Inferior parietal cortex (tissue), 1 donor: ENCODE results near the gene MYOD1.

Source experiments
- DNase-seq: peaks from one replicate; pipeline ENCODE4 v3.0.0-alpha.2; 2016; ENCODE audit errors: extremely low spot score

MYOD1 gene

DNA sequence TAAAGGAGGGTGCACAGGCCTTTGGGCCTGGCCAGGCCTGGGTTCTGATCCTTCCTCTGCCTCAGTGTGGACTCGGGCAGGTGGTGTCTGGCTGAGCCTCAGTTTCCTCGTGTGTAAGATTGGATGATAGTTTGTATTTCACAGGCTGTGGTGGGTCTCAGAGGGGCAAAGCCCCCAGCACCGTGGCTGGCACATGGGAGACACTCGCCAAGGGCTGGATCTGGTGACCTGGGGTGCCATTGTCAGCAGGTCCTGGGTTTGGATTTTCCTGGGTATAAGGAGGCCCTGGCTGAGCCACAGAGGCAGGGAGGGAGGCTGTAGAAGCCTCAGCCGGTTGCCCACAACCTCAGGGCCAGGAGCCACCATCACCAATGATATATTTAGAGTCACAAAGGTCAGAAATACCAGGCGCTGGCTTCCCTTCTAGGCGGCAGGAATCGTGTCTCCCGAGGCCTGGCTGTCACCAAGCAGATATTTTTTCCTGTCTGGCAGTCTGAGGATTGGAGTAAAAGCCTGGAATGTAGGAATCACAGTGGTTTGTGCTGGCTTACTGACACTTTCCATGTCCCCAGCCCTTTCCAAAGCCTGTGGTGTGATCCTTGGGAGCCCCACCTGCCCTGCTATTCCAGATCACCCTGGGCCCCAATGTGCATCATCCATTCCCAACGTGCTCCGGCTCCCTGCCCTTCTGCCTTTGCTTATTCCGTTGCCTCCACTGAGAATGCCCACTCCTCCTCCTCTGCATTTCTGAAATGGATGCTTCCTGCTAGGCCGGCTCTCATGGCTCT lies 30.8 kb downstream of the MYOD1 start:
- DNase-seq, result no peak

DNA sequence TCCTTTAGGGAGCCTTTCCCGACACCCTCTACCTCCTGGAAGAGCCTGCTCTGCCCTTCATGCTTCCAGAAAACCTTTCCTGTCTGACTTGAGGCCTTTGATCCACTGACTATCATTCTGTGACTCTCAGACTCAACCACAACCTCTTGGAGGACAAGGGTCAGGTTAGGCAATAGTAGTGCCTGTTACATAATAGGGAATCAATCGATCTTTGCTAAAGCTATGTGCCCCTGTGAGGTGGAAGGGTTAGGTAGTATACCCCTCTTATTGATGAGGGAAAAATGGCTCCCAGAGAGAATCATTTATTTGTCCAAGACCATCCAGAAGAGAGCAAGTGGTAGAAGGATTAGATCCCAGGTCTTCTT lies 31.4 kb downstream of the MYOD1 start:
- DNase-seq, result no peak

GRCh38 chr11:17751558-17751957 lies 32.2 kb downstream of the MYOD1 start:
- no peak for DNase-seq

DNA sequence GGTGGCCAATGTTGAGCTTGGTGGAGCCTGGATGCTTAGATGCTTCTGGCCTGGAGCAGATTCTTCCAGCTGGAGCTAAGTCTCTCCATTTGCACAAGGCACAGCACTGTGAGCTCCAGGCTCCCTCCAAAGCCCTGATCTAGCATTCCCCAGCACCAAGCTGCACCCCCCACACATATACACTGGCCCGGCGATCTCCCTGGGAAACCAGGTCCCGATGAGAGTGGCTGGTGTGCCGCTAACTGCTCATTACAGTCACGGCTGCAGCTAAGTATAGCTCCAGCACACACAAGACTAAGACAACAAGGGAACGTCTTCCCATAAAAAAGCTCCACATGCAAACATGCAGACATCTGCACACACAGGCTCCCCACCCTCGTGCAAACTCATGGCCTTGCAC lies 32.8 kb downstream of the MYOD1 start:
- no peak for DNase-seq

DNA sequence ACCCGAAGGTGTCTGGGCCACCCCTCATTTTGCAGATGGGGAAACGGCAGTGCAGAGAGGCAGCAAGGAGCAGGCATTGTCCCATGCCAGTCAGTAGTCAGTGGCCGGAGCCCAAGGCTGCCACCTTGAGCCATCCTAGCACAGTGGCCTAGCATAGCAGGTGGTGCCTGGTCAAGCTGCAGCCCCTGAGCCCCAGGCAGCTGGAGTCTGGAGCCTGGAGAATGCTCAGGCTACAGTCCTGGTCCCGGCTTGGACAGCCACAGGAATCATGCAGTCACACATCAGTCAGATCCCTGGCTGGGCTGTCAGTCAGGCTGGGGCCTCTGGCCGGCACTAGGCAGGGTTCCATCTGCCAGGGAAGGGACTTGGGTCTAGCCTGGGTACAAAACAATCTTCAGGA lies 33.8 kb downstream of the MYOD1 start:
- no peak for DNase-seq

- DNase-seq, result no peak
These were observed 34.3 kb downstream of the MYOD1 start for GRCh38 chr11:17753641-17754040.

DNA sequence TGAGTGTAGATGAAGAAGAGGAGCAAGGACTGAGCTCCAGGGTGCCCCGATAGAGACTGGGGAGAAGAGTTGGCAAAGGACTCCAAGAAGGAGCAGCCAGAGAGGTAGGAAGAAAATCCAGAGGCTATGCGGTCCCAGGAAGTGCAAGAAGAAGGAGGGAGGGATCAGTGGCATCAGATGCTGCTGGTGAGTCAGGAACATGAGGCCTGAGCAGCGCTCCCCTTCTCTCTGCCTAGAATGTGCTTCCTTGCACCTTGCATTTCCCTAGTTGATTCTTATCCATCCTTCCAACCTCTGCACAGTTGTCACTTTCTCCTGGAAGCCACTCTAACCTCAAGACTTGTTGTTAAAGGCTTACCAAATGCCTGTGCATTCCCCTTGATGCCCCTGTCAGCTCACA lies 36.5 kb downstream of the MYOD1 start:
- DNase-seq, result no peak

DNA sequence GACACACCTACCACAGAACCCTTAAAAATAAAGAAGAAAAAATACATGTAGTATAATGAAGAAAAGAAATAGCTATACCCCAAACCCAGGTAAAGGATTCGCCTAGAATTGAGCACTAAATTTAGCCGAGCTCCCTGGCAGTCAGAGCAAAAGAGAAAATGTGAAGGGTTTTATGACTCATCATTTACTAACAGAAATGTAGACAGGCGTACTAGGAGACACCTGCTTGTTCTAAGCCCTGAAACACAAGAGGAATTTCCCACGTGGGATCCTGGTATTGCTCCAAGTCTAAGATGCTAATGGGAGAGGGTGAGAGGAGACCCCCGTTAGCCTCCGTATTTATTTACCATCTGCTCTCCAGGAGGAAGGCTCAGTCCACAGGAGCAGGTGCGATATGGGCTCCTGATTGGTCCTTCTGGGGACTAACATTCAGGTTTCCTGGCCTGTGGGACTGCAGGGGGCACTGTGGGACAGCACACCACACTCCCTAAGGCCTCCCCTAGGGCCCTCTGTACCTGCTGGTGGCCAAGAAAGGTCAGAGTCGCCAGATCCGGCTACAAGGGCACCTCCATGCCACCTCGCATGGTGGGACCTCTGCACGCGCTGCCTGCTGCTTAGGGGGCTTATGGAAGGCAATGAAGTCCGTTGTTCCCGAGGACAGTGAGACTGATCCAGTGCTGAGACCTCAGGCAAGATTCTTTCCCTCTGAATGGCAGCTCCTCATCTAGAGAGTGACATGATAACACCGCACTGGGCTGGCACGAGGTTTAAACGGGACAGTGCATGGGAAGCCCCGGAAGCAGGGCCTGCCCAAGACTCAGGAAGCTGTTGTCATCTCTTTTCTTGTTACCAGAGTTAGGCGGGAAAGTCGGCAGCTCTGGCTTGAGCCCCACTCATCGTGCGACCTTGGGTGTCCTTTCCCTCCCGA lies 41.0 kb downstream of the MYOD1 start:
- DNase-seq, result no peak

DNA sequence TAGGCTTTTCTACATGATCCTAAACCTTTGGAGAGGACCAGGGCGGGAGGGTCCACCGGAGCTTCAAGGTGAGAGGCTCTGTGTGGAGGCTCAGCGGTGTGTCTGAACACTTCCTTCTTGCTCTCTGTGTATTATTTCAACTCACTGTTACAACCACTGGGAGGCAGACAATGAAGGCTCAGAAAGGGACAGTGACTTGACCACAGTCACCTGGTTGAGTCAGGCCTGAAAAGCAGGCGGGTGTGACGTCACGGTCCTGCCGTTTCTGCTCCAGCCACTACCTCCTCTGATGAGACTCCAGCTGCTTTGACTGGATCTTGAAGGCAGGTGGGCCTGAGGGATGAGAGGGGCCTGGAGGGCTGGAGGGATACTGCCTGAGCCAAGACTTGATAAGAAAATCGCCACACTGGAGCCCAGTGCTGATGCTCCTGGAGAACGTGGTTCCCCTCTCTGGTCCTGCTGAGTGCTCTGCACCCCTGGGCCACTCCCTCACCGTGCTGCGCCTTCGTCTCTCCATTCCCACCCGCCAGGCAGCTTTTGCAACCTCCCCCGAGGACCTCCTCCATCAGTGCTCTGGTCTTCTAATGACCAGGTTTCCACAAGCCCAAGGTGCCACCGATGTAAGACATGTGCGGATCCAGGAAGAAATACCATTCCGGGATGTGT lies 43.1 kb downstream of the MYOD1 start:
- no peak for DNase-seq

- DNase-seq, result no peak
These were observed 43.9 kb downstream of the MYOD1 start for GRCh38 chr11:17763244-17763643.

DNA sequence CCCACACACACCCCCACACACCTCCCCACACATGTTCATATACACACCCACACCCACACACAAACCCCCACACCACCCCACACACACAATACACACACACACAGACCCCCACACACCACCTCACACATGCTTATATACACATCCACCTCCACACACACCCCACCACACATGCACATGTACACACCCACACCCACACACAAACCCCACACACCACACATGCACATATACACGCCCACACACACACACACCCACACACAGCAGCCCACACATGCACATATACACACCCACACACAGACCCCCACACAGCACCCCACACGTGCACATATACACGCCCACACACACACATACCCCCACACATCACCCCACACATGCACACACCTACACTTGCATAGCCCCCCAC lies 44.3 kb downstream of the MYOD1 start:
- DNase-seq, result no peak

DNA sequence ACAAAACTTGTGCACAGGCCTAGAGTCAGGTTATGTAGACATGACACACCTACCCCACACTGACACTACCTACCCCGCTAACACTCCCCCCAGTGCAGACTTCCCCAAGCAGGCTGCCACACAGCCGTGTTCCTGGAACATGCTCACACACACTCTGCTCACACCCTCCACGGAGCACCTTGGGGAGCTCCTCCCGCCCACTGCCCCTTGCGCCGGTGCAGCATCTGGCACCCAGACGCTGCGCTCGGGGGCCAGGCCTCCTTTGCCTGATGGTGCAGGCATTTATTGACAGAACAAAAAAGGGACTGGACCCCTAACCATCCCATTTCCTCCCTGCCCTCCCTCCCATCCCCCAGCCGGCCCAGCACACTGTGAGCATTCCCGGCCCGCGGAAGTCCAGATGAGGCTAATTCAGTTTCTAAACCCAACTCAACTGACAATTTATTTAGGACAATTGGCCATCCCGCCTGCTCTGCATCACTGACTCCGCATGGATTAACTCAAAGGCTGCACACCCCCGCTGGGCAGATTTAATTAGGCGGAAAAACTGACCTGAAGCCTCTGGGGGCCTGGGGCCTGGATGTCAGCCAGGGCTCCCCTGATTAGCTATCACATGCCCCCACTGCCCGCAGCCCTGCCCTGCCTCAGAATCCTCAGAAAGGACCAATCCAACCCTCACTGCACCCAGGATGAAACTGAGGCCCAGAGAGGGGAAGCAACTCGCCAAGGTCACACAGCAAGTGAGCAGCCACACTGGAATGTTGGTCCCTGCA lies 45.3 kb downstream of the MYOD1 start:
- no peak for DNase-seq

DNA sequence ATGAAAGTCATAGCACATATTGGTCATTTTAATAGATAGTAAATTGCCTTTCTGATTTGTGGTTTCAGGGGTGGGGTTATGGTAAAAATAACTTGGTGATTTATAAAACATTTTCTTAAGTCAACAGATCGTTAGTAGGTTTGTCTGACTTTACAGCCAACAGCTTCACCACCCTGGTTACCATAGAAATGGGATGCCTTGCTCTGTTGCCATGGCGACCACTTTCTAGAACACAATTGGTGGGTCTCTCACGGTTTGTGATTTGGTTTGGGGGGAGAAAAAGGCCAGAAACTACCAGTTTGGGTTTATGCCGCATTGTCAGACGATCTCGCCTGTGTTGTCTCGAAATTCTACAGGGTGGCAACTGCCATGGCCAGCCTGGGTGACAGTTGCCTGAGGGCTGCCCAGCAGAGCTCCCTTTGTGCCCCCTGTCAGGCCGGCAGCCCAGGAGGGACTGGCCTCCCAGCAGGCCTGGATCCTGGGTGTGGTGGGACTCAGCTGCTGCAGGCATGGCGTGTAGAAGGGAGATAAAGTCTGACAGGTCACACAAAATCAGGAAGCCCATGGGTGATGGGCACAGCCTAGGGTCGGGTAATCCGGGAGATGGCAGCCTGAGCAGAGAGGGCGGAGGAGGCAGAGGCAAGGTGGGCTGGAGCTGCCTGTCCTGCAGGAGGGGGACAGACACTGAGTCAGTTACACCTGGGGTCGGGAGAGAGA lies 46.1 kb downstream of the MYOD1 start:
- DNase-seq, result peak; percentile 50

GRCh38 chr11:17766073-17766359 lies 46.6 kb downstream of the MYOD1 start:
- no peak for DNase-seq

DNA sequence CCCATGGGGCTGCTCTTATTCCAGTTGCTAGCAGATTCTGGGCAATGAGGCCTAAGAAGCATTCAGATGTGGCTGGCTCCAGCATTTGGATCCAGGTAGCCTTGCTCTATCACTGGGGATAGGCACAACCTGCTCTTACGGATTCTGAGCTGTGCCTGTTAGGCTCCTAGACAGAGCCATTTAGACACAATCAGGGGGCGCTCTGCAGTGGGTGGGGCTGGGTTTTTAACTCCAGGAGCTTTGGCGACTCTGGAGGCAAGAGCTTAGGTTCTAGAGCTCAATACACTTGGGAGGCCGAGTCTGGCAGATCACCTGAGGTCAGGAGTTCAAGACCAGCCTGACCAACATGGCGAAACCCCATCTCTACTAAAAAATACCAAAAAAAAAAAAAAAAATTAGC lies 47.2 kb downstream of the MYOD1 start:
- DNase-seq, result no peak

- DNase-seq, result no peak
These were observed 48.0 kb downstream of the MYOD1 start for GRCh38 chr11:17767301-17767885.

GRCh38 chr11:17767914-17768313 lies 48.5 kb downstream of the MYOD1 start:
- DNase-seq, result no peak

DNA sequence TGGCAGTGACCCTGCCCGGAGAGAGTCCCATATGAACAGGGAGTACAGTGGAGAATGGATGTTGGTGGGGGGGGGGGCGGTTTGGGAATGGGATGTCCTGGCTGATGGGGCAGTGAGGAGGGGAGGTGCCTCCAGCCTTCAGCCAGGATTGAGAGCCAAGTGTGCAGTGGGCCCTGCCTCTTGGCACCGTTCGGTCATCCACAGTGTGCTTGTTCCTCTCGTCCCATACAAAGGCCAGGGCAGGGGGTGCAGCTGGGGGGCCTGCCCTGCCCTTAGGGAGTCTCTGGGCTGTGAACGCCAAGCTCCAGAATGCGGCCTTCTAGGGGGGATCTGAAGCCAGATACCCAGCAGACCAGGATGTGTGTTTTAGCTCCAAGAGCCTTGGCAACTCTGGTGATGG lies 49.2 kb downstream of the MYOD1 start:
- no peak for DNase-seq

- no peak for DNase-seq
These were observed 49.8 kb downstream of the MYOD1 start for GRCh38 chr11:17769218-17769617.

DNA sequence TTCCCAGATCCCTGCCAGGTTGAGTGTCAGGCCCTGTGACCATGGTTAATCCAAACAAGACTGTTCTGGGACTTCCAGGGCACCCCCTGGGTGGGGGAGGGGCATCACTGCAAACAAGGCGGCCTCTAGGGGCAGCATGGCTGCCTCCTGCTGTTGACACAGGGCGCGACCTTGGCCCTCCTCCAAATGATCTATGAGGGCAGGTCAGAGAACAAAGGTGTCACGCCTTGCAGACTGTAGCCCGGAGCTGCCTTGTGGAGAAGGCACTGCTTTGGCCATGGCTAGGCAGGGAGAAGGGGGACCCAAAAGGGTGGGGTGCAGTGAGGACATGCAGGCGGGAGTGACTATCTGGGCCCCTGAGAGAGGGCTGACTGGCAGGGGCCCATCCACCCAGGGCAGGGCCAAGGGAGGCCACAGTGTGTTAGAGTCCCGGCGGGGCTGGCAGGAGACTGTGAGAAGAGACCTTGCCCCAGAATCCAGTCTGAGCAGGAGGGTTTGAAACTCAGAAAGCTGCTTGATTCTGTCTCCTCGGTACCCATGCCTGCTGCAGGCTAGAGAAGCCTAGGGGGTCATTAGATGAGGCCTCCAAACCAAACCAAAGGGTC lies 50.8 kb downstream of the MYOD1 start:
- no peak for DNase-seq

DNA sequence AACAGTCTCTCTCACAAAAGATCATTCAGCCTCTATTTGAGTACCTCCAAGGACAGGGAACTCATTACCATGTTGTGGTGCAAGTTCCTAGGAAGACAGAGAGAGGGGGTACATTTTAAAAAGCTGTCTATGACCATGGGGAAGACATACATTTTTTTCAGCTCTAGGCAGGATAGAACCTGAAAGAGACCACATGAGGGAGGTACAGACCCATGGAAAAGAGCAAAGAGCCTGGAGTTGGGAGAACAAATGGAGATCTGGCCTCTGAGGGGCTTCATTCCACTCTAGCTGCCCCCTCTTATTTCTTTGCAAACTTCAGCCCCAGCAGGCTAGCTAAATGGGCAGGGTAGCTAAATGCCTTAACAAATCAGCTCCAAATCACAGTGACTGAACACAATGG lies 51.5 kb downstream of the MYOD1 start:
- no peak for DNase-seq
